ENCODE data around the gene SMYD3.

The SMYD3 gene

DNA sequence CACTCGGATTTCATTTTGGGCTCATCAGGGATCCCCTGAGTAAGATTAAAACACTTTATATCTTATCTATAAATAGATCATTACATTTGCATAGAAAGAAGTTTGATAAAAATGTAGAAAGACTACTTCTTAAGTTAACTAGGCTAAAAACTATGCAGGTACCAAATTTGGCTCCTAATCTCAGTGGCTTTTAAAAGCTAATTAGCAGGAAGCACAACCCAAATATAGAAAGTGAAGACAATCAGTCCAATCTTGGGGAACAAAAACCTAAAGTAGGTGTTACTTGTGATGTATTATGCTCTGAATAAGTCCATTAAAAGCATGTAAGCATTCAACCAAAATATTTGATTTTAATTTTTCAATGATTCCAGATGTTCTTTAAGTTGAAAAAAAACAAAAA, 35.4 kb downstream of the SMYD3 start:
- Mint-ChIP-seq H3K9me3 (no peaks in the 10 kb centered on the region), H3K4me1 (ENCODE audit: low read depth) (no peaks in the 10 kb centered on the region), H3K4me3 (no peak overlapping the region), H3K36me3 (ENCODE audit: low read depth) (no peaks in the 10 kb centered on the region), H3K27ac (no peak overlapping the region), H3K27me3 (no peaks in the 10 kb centered on the region)
- intact Hi-C loops (cut with micrococcal nuclease) = no loop called here

DNA sequence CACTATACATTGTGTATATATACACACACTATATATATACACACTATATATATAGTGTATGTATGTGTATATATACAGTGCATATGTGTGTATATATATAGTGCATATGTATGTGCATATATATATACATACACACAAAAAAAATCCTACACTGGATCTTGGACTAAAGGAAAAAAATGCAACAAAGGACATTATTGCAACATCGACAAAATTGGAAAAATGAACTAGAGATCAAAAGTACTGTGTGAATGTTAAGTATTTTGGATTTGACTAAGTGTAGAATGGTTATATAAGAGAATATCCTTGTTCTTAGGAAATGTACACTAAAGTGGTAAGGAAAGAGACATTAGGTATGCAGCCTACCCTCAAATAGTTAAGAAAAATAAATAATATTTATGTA, 36.5 kb downstream of the SMYD3 start:
- H3K9me3 Mint-ChIP-seq = no peaks in the 10 kb centered on the region
- H3K4me3 Mint-ChIP-seq = no peak overlapping the region
- H3K27me3 Mint-ChIP-seq = no peaks in the 10 kb centered on the region
- no peaks in the 10 kb centered on the region for H3K4me1 Mint-ChIP-seq (ENCODE audit: low read depth)
- intact Hi-C loops (cut with micrococcal nuclease) = no loop called here
- H3K27ac Mint-ChIP-seq = no peak overlapping the region
- H3K36me3 Mint-ChIP-seq (ENCODE audit: low read depth) = no peaks in the 10 kb centered on the region

DNA sequence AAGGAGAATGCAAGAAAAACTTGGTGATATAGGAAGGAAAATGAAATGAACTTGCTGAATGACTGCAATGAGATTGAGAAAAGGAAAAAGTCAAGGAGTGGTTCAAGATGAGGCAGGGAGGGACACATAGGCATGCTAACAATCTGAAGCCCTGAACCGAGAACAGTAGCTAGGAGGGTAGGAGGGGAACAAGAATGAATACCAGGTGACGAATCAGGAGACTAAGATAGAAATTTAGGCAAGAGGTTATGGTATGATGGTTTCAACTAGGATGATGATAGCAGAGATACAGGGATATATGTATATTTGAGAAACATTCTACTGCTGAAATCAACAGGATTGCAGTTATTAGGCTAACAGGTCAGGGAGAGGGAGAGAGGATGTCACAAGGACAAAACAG, 44.1 kb downstream of the SMYD3 start:
- Mint-ChIP-seq H3K9me3 (peaks cover 9% of the 10 kb centered on the region), H3K4me3 (no peak overlapping the region), H3K27ac (no peak overlapping the region), H3K27me3 (no peaks in the 10 kb centered on the region), H3K36me3 (ENCODE audit: low read depth) (no peaks in the 10 kb centered on the region), H3K4me1 (ENCODE audit: low read depth) (no peaks in the 10 kb centered on the region)
- intact Hi-C loops (cut with micrococcal nuclease) = no loop called here

DNA sequence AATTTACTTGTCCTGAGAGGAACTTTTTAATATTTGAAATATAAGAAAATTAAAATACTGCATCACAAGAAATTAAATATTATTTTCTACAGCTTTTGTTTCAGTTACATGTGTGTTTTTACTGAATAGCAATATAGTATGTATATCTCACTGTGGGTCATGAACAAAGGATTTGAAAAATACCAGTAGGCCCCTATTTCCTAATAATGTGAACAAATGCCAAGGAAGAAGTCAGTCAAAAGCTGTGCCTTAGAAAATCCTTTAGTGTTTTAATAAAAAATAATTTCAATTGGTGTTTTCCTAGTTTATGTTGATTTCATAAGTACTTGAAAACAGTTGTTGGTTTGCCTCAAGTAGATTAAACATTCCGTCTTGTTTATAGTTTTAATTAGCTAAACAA, 46.7 kb downstream of the SMYD3 start:
- Mint-ChIP-seq H3K4me1 (ENCODE audit: low read depth) (no peaks in the 10 kb centered on the region), H3K27ac (no peak overlapping the region), H3K27me3 (no peaks in the 10 kb centered on the region), H3K4me3 (no peak overlapping the region), H3K36me3 (ENCODE audit: low read depth) (no peaks in the 10 kb centered on the region), H3K9me3 (peaks cover 9% of the 10 kb centered on the region)
- intact Hi-C loops (cut with micrococcal nuclease) = no loop called here

DNA sequence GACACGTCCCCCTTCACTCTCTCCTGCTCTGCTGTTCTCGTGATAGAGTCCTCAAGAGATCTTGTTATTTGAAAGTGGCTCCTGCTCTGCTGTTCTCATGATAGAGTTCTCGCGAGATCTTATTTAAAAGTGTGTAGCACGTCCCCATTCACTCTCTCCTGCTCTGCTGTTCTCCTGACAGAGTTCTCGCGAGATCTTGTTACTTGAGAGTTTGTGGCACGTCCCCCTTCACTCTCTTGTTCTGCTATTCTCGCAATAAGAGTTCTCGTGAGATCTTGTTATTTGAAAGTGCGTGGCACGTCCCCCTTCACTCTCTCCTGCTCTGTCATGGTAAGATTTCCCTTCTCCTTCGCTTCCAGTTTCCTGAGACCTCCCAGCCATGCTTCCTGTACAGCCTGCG, 47.9 kb downstream of the SMYD3 start:
- intact Hi-C loops (cut with micrococcal nuclease) = loop anchor here (10.0 kb wide), 1 partner anchor 574 kb away; no protein-coding TSS in a partner anchor
- no peaks in the 10 kb centered on the region for H3K4me1 Mint-ChIP-seq (ENCODE audit: low read depth)
- H3K27me3 Mint-ChIP-seq = no peaks in the 10 kb centered on the region
- no peak overlapping the region for H3K27ac Mint-ChIP-seq
- no peaks in the 10 kb centered on the region for H3K36me3 Mint-ChIP-seq (ENCODE audit: low read depth)
- H3K4me3 Mint-ChIP-seq = no peak overlapping the region
- H3K9me3 Mint-ChIP-seq = peaks cover 9% of the 10 kb centered on the region

DNA sequence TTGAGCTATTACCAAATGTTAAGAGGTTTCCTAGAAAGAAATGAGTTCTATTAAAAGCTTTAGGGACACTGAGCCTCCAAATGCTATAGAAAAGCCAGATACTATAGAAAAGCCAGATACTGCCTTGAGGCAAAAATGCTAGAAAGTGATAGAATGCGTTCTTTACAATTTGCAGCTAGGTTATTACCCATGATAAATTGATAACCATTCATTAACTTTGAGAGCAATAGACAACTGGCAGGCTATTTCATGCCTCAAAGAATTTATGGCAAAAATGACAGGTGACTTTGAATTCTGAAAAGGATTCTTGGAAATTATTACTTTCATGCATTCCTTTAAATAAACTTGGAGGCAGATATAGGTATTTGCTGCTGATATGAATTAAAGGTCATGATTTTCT, 51.6 kb downstream of the SMYD3 start:
- intact Hi-C loops (cut with micrococcal nuclease) = loop anchor here (10.0 kb wide), 1 partner anchor 571 kb away; no protein-coding TSS in a partner anchor
- Mint-ChIP-seq H3K4me3 (no peak overlapping the region), H3K4me1 (ENCODE audit: low read depth) (no peaks in the 10 kb centered on the region), H3K27ac (no peak overlapping the region), H3K27me3 (no peaks in the 10 kb centered on the region), H3K9me3 (peaks cover 9% of the 10 kb centered on the region), H3K36me3 (ENCODE audit: low read depth) (no peaks in the 10 kb centered on the region)

DNA sequence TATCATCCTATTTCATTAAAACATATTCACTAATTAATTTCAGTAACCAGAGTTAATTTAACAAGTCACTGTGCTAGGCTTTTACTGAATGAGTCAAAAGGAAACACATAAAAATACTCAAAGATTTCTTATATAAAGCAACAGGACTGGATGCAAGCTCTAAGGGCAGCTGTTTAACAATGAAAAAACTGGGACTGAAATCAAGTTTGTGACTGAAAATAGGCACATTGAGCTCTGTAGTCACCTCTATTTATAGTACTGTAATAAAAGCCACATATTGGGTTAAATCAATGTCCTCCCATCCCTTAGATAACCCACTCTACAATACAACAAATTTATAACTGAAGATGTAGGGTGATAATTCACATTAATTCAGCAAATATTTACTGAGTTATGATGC, 52.4 kb downstream of the SMYD3 start:
- intact Hi-C loops (cut with micrococcal nuclease) = loop anchor here (5.0 to 10.0 kb wide), 3 partner anchors 570 to 1317 kb away; partner anchors contain the start of gene KIF26B
- Mint-ChIP-seq H3K4me1 (ENCODE audit: low read depth) (no peaks in the 10 kb centered on the region), H3K36me3 (ENCODE audit: low read depth) (no peaks in the 10 kb centered on the region), H3K9me3 (peaks cover 9% of the 10 kb centered on the region), H3K4me3 (no peak overlapping the region), H3K27ac (no peak overlapping the region), H3K27me3 (no peaks in the 10 kb centered on the region)

DNA sequence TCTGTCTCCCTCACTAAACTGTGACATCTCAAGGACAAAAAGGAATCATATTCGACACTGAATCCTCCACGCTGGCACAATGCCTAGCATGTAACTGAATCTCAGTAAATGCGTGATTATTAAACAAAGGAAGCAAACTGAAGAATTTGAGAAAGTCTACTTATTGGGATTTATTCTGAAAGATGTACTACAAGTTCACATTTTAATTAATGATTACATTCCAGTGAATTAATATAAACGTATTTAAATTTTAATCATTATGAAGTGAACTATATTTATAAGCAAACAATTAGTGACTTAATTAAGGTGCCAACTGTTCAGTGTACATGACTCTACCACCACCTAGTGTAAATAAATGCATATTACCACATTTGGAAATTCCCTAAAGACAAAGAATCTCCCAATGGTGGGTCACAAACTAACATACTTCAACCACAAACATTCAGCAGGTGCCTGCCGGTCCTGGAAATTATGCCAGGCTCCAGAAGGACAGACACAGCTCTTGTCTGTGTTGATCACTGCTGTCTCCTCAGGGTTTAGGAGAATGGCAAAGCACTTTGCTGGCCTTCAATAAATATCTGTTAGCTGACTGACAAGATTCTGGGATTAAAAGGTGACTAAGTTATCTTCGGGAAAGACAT, 56.3 kb downstream of the SMYD3 start:
- intact Hi-C loops (cut with micrococcal nuclease) = loop anchor here (1.0 to 10.0 kb wide), 4 partner anchors 437 to 1313 kb away; partner anchors contain the start of gene KIF26B
- Mint-ChIP-seq H3K27me3 (no peaks in the 10 kb centered on the region), H3K4me1 (ENCODE audit: low read depth) (peaks cover 6% of the 10 kb centered on the region), H3K9me3 (no peaks in the 10 kb centered on the region), H3K27ac (no peak overlapping the region), H3K4me3 (no peak overlapping the region), H3K36me3 (ENCODE audit: low read depth) (no peaks in the 10 kb centered on the region)

DNA sequence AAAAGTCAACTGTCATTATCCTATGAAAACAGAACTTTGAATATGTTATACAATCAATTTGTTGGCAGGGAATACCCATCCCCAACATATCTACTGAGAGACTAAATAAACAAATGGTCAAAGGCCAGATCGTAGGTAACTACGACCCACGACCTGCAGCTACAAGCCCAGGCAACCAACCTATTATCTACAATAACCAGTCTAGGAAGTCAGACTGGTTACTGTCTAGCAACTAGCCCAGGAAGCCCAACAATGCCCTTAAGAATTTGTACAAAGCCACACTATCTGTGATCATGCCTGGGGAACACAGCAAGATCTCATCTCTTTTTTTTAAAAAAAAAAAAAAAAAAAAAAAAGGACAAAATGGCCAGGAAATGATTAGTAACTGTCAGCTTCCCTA, 58.7 kb downstream of the SMYD3 start:
- Mint-ChIP-seq H3K4me3 (no peak overlapping the region), H3K27ac (no peak overlapping the region)

DNA sequence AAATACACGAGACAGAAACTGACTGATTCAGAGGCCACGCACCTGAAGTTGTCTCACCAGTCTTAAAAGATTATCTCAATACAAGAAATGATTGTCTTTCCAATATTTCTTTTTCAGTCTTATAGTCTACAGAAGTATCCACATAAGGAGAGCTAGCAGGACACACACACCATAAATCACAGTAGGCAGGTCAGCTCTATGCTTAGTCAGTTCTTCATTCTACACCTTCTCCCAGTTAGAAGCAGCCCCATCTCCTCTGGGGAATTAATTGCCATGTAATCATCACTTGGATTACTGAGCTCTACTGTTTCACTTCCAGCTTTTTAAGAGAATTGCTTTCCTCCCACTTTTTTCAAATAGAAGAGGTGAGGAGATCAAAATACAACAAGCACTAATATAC, 59.6 kb downstream of the SMYD3 start:
- H3K27me3 Mint-ChIP-seq = no peaks in the 10 kb centered on the region
- H3K36me3 Mint-ChIP-seq (ENCODE audit: low read depth) = no peaks in the 10 kb centered on the region
- no peak overlapping the region for H3K4me3 Mint-ChIP-seq
- intact Hi-C loops (cut with micrococcal nuclease) = no loop called here
- H3K9me3 Mint-ChIP-seq = no peaks in the 10 kb centered on the region
- H3K27ac Mint-ChIP-seq = no peak overlapping the region
- peaks cover 6% of the 10 kb centered on the region for H3K4me1 Mint-ChIP-seq (ENCODE audit: low read depth)

More for the DNA sequence above, 58.7 kb downstream of the SMYD3 start:
- Mint-ChIP-seq H3K9me3 (no peaks in the 10 kb centered on the region), H3K4me1 (ENCODE audit: low read depth) (peaks cover 6% of the 10 kb centered on the region), H3K27me3 (no peaks in the 10 kb centered on the region), H3K36me3 (ENCODE audit: low read depth) (no peaks in the 10 kb centered on the region)
- intact Hi-C loops (cut with micrococcal nuclease) = no loop called here

DNA sequence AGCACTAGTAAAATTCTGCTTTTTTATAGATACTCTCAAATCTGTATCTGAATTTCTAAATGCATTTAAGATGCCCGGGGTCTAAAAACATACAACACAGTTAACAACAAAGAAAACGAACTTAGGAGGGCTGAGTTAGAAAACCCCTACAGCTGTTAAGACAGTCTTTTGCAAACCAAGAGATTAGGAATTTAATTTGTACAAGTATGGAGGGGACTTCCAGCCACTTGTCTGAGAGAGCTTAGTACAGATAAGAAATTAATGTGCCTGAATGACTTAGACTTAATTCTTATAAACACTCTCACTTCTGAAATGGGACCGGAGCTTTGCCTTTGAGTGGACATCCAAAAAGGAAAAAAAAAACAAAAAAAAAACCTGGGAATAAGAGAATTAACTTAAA, 61.6 kb downstream of the SMYD3 start:
- H3K27ac Mint-ChIP-seq = no peak overlapping the region
- peaks cover 6% of the 10 kb centered on the region for H3K4me1 Mint-ChIP-seq (ENCODE audit: low read depth)
- no peaks in the 10 kb centered on the region for H3K9me3 Mint-ChIP-seq
- H3K36me3 Mint-ChIP-seq (ENCODE audit: low read depth) = no peaks in the 10 kb centered on the region
- H3K4me3 Mint-ChIP-seq = no peak overlapping the region
- no peaks in the 10 kb centered on the region for H3K27me3 Mint-ChIP-seq
- intact Hi-C loops (cut with micrococcal nuclease) = no loop called here

DNA sequence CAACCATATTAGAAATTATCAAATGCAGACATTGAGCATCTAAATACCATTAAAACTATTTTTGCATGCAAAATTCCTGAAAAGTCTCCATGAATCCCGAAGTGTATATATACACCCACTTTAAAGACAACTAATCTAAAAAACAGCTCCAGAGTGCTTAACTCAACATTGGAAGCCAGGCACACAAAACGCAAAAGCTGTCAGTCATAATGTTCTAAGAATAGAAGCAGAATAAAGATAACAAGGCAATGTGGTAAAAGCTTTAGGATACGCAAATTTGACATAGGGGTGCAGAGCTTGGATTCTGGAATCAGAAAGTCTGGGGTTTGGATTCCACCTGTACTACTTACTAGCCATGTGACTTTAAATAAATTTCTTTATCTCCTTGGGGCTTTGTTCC, 62.5 kb downstream of the SMYD3 start:
- H3K9me3 Mint-ChIP-seq = no peaks in the 10 kb centered on the region

DNA sequence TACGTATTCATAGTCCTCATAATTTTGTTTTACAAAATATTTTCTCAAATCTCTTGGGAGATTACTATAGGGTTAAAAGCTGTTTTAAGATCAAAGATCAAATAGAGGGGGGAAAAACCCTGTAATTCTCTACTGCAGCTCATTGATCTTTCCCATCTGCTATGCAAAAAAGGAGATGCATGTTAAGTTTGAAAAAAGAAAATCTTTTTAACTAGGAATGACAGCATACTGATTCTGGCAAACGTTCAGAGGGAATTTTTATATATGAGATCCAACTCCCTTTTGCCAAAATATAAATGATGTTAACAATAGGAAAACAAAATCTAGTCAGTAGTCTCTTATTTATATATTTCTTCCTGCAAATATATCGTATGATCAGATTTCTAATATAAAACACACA, 69.1 kb downstream of the SMYD3 start:
- Mint-ChIP-seq H3K27ac (no peak overlapping the region), H3K36me3 (ENCODE audit: low read depth) (no peaks in the 10 kb centered on the region), H3K4me1 (ENCODE audit: low read depth) (no peaks in the 10 kb centered on the region), H3K4me3 (no peak overlapping the region), H3K9me3 (no peaks in the 10 kb centered on the region), H3K27me3 (no peaks in the 10 kb centered on the region)
- intact Hi-C loops (cut with micrococcal nuclease) = no loop called here

More for the DNA sequence above, 62.5 kb downstream of the SMYD3 start:
- Mint-ChIP-seq H3K27me3 (no peaks in the 10 kb centered on the region), H3K4me3 (no peak overlapping the region), H3K36me3 (ENCODE audit: low read depth) (no peaks in the 10 kb centered on the region), H3K4me1 (ENCODE audit: low read depth) (peaks cover 6% of the 10 kb centered on the region), H3K27ac (no peak overlapping the region)
- intact Hi-C loops (cut with micrococcal nuclease) = no loop called here

DNA sequence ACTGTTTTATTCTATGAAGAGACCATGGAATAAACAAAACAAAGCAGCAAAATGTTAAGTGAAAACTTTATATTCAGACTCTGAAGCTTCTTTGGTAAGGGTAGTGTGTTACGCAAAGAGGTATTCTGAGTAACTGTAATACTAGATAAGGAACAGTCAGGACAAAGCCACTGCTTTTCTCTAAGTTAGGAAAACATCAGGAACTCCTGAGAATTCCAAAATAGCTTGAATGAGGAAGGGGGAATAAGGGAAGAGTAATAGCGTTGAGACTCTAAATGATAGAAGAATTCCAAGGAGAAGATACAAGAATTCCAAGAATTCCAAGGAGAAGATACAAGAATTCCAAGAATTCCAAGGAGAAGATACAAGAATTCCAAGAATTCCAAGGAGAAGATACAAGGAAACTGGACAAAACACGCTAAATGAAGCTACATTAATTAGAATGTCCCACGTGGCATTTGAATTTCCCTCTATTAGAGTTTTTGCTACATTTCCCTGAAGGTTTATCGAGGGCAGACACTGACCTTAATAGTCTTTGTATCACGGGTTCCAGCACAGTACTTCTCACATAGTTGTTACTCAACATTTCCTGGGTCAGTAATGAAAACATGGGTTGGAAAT, 71.5 kb downstream of the SMYD3 start:
- intact Hi-C loops (cut with micrococcal nuclease) = no loop called here

DNA sequence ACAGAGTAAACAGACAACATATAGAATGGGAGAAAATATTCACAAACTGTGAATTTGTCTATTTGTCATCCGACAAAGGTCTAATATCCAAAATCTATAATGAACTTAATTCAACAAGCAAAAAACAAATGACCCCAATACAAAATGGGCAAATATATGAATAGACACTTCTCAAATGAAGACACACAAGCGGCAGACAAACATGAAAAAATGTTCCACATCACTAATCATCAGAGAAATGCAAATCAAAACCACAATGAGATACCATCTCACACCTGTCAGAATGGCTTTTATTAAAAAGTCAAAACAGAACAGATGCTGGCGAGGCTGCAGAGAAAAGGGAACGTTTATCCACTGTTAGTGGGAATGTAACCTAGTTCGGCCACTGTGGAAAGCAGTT, 72.7 kb downstream of the SMYD3 start:
- H3K27me3 Mint-ChIP-seq = no peaks in the 10 kb centered on the region
- no peaks in the 10 kb centered on the region for H3K36me3 Mint-ChIP-seq (ENCODE audit: low read depth)

More for the DNA sequence above, 71.5 kb downstream of the SMYD3 start:
- H3K27ac Mint-ChIP-seq = no peak overlapping the region
- H3K9me3 Mint-ChIP-seq = no peaks in the 10 kb centered on the region
- no peak overlapping the region for H3K4me3 Mint-ChIP-seq
- H3K36me3 Mint-ChIP-seq (ENCODE audit: low read depth) = no peaks in the 10 kb centered on the region
- H3K4me1 Mint-ChIP-seq (ENCODE audit: low read depth) = peaks cover 4% of the 10 kb centered on the region
- no peaks in the 10 kb centered on the region for H3K27me3 Mint-ChIP-seq

More for the DNA sequence above, 72.7 kb downstream of the SMYD3 start:
- H3K9me3 Mint-ChIP-seq = no peaks in the 10 kb centered on the region
- no peak overlapping the region for H3K4me3 Mint-ChIP-seq
- intact Hi-C loops (cut with micrococcal nuclease) = no loop called here
- no peak overlapping the region for H3K27ac Mint-ChIP-seq
- H3K4me1 Mint-ChIP-seq (ENCODE audit: low read depth) = peaks cover 6% of the 10 kb centered on the region

Data from dendritic cell treated with granulocyte-macrophage colony-stimulating factor and Interleukin-4, amounts not matched to agents 40 ng/mL and 50 ng/mL, for 4 days (primary cell).